HEK293 (cell line): ENCODE data around the gene UFSP1.

Experiments used
- CTCF ChIA-PET: fragments of 350-600 bp; formaldehyde crosslinking; extraction: SDS; loops from one replicate; lab custom pipeline; 2021; ENCODE audit warnings: antibody characterized with exemption; lab: Yijun Ruan, JAX
- POLR2A ChIA-PET: fragments of 300-600 bp; formaldehyde crosslinking; extraction: SDS; loops from one replicate; lab custom pipeline; 2020; ENCODE audit warnings: antibody characterized with exemption, inconsistent platforms; lab: Yijun Ruan, JAX
- H3K27ac ChIP-seq: fragments of 200-500 bp; sonication (Bioruptor generic); 2 replicates; pipeline ENCODE4 v1.5.1; 2014; ENCODE audit warnings: low read depth, low read length, control low read depth, inconsistent platforms; ENCODE audit errors: extremely low read depth
- H3K36me3 ChIP-seq, 2 experiments: fragments of 200-500 bp in 1 of 2; sonication (Bioruptor generic) in 1 of 2; 1 replicate in 1 of 2; 2 replicates in 1 of 2; pipeline ENCODE4 v1.5.1; 2014 to 2017; ENCODE audit warnings: inconsistent platforms in 2 of 2, low read length in 2 of 2; ENCODE audit not compliant: control insufficient read depth in 2 of 2, insufficient read depth in 1 of 2
- H3K4me1 ChIP-seq: fragments of 200-500 bp; sonication (Bioruptor generic); 2 replicates; pipeline ENCODE4 v1.5.1; 2014; ENCODE audit warnings: mild to moderate bottlenecking, low read length, inconsistent platforms; ENCODE audit not compliant: control insufficient read depth, insufficient read depth
- H3K4me3 ChIP-seq: 2 replicates; pipeline ENCODE4 v1.5.1; 2011; ENCODE audit warnings: low read depth, mild to moderate bottlenecking, control low read depth, low read length, moderate library complexity
- H3K9me3 ChIP-seq: fragments of 200-500 bp; sonication (Bioruptor generic); 2 replicates; pipeline ENCODE4 v1.5.1; 2014; ENCODE audit warnings: low read depth, low read length, inconsistent platforms; ENCODE audit not compliant: control insufficient read depth, insufficient read depth
- BCL11B ChIP-seq: fragments of 450-650 bp; formaldehyde crosslinking; IDR thresholded peaks from 2 replicates; pipeline ENCODE4 v1.5.1; 2016; ENCODE audit warnings: low read depth, missing biosample characterization, missing genetic modification characterization
- IKZF3 ChIP-seq: fragments of 450-650 bp; IDR thresholded peaks from 2 replicates; pipeline ENCODE4 v1.5.0; 2018; ENCODE audit warnings: missing biosample characterization, mild to moderate bottlenecking, missing genetic modification characterization, moderate library complexity
- OSR2 ChIP-seq: fragments of 450-650 bp; formaldehyde crosslinking; IDR thresholded peaks from 2 replicates; pipeline ENCODE4 v1.5.1; 2016; ENCODE audit warnings: missing biosample characterization, missing genetic modification characterization
- SALL2 ChIP-seq: fragments of 450-650 bp; formaldehyde crosslinking; IDR thresholded peaks from 2 replicates; pipeline ENCODE4 v1.5.0; 2017; ENCODE audit warnings: missing biosample characterization, mild to moderate bottlenecking, missing genetic modification characterization, borderline replicate concordance
- SP2 ChIP-seq: fragments of 450-650 bp; formaldehyde crosslinking; IDR thresholded peaks from 2 replicates; pipeline ENCODE4 v1.5.1; 2016; ENCODE audit warnings: missing biosample characterization, missing genetic modification characterization
- SP3 ChIP-seq: fragments of 450-650 bp; formaldehyde crosslinking; IDR thresholded peaks from 2 replicates; pipeline ENCODE4 v1.5.1; 2016; ENCODE audit warnings: missing biosample characterization, missing genetic modification characterization
- ZBTB7A ChIP-seq: fragments of 450-650 bp; formaldehyde crosslinking; IDR thresholded peaks from 2 replicates; pipeline ENCODE4 v1.5.1; 2016; ENCODE audit warnings: low read depth, missing biosample characterization, missing genetic modification characterization
- ZFP3 ChIP-seq: fragments of 450-650 bp; formaldehyde crosslinking; IDR thresholded peaks from 2 replicates; pipeline ENCODE4 v1.5.1; 2016; ENCODE audit warnings: low read depth, missing biosample characterization, missing genetic modification characterization
- ZNF221 ChIP-seq: fragments of 450-650 bp; formaldehyde crosslinking; IDR thresholded peaks from 2 replicates; pipeline ENCODE4 v1.5.1; 2017; ENCODE audit warnings: missing biosample characterization, missing genetic modification characterization, borderline replicate concordance
- ZNF341 ChIP-seq: fragments of 450-650 bp; formaldehyde crosslinking; IDR thresholded peaks from 2 replicates; pipeline ENCODE4; 2016; ENCODE audit warnings: low read depth, missing biosample characterization, missing genetic modification characterization
- ZNF37A ChIP-seq: fragments of 450-650 bp; IDR thresholded peaks from 2 replicates; pipeline ENCODE4 v1.5.1; 2018; ENCODE audit warnings: missing biosample characterization, missing genetic modification characterization
- ZNF529 ChIP-seq: fragments of 450-650 bp; formaldehyde crosslinking; IDR thresholded peaks from 2 replicates; pipeline ENCODE4 v1.5.1; 2017; ENCODE audit warnings: missing genetic modification characterization, missing biosample characterization; ENCODE audit not compliant: insufficient replicate concordance
- ZNF600 ChIP-seq: fragments of 450-650 bp; formaldehyde crosslinking; IDR thresholded peaks from 2 replicates; pipeline ENCODE4 v1.5.1; 2016; ENCODE audit warnings: missing biosample characterization, missing genetic modification characterization
- TF ChIP-seq, protein P1 (sequence below): fragments of 450-650 bp; formaldehyde crosslinking; IDR thresholded peaks from 2 replicates; pipeline ENCODE4 v1.5.1; 2016; ENCODE audit warnings: missing biosample characterization, missing genetic modification characterization
- TF ChIP-seq, protein P2 (sequence below): fragments of 450-650 bp; formaldehyde crosslinking; optimal IDR thresholded peaks from 2 replicates; pipeline ENCODE3; 2016; ENCODE audit warnings: missing biosample characterization, mild to moderate bottlenecking, missing genetic modification characterization
- TF ChIP-seq, protein P3 (sequence below): fragments of 450-650 bp; formaldehyde crosslinking; IDR thresholded peaks from 2 replicates; pipeline ENCODE4 v1.5.1; 2016; ENCODE audit warnings: missing biosample characterization, missing genetic modification characterization
- TF ChIP-seq, protein P4 (sequence below): fragments of 450-650 bp; IDR thresholded peaks from 2 replicates; pipeline ENCODE4 v1.5.1; 2018; ENCODE audit warnings: missing biosample characterization, missing genetic modification characterization

The UFSP1 gene

GRCh38 chr7:100881136-100881535 is 8.4 kb downstream of the UFSP1 start (continued):
- no peak for TF ChIP-seq ZFP3 (tag by site-specific recombination)

DNA sequence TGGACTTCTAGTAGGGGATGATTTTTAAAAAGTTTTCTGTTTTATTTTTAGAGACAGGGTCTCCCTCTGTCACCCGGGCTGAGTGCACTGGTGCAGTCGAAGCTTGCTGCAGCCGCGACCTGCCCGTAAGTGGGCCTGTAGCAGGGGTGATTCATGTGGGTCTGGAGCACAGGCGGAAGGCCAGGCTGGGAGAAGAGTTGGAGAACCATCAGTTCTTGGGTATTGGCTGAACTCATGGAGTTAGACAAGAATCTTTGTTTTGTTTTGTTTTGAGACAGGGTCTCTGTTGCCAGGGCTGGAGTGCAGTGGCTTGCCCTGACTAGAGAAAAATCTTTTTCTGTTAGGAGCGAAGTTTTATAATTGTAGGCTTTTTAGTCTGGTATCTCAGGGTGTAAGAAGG is 8.9 kb downstream of the UFSP1 start:
- no peak overlapping the region for H3K4me3 ChIP-seq
- POLR2A ChIA-PET = interaction anchor here (0.6 to 8.1 kb wide), 2 partner anchors 7 to 368 kb away, joined by 9 to 198 read pairs; partner anchors contain the start of gene UFSP1
- TF ChIP-seq ZNF37A (no peak), BCL11B (tag by site-specific recombination) (no peak), ZNF221 (no peak), SP3 (tag by site-specific recombination) (no peak), IKZF3 (tag by site-specific recombination) (no peak), ZNF529 (no peak), ZNF341 (tag by site-specific recombination) (no peak), OSR2 (tag by site-specific recombination) (no peak), ZBTB7A (tag by site-specific recombination) (no peak)
- TF ChIP-seq, protein P1, sequence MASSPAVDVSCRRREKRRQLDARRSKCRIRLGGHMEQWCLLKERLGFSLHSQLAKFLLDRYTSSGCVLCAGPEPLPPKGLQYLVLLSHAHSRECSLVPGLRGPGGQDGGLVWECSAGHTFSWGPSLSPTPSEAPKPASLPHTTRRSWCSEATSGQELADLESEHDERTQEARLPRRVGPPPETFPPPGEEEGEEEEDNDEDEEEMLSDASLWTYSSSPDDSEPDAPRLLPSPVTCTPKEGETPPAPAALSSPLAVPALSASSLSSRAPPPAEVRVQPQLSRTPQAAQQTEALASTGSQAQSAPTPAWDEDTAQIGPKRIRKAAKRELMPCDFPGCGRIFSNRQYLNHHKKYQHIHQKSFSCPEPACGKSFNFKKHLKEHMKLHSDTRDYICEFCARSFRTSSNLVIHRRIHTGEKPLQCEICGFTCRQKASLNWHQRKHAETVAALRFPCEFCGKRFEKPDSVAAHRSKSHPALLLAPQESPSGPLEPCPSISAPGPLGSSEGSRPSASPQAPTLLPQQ (tag by site-specific recombination) = no peak
- TF ChIP-seq, protein P2, sequence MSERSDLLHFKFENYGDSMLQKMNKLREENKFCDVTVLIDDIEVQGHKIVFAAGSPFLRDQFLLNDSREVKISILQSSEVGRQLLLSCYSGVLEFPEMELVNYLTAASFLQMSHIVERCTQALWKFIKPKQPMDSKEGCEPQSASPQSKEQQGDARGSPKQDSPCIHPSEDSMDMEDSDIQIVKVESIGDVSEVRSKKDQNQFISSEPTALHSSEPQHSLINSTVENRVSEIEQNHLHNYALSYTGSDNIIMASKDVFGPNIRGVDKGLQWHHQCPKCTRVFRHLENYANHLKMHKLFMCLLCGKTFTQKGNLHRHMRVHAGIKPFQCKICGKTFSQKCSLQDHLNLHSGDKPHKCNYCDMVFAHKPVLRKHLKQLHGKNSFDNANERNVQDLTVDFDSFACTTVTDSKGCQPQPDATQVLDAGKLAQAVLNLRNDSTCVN (tag by site-specific recombination) = no peak
- TF ChIP-seq, protein P3, sequence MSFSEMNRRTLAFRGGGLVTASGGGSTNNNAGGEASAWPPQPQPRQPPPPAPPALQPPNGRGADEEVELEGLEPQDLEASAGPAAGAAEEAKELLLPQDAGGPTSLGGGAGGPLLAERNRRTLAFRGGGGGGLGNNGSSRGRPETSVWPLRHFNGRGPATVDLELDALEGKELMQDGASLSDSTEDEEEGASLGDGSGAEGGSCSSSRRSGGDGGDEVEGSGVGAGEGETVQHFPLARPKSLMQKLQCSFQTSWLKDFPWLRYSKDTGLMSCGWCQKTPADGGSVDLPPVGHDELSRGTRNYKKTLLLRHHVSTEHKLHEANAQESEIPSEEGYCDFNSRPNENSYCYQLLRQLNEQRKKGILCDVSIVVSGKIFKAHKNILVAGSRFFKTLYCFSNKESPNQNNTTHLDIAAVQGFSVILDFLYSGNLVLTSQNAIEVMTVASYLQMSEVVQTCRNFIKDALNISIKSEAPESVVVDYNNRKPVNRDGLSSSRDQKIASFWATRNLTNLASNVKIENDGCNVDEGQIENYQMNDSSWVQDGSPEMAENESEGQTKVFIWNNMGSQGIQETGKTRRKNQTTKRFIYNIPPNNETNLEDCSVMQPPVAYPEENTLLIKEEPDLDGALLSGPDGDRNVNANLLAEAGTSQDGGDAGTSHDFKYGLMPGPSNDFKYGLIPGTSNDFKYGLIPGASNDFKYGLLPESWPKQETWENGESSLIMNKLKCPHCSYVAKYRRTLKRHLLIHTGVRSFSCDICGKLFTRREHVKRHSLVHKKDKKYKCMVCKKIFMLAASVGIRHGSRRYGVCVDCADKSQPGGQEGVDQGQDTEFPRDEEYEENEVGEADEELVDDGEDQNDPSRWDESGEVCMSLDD = no peak
- CTCF ChIA-PET = interaction anchor here (0.5 kb wide), 1 partner anchor 86 kb away, joined by 3 read pairs; no protein-coding TSS in a partner anchor
- no peaks in the 10 kb centered on the region for H3K4me1 ChIP-seq
- H3K27ac ChIP-seq = no peak overlapping the region
- peaks cover 70 to 94% of the 10 kb centered on the region in 2 experiments for H3K36me3 ChIP-seq
- H3K9me3 ChIP-seq = no peaks in the 10 kb centered on the region

DNA sequence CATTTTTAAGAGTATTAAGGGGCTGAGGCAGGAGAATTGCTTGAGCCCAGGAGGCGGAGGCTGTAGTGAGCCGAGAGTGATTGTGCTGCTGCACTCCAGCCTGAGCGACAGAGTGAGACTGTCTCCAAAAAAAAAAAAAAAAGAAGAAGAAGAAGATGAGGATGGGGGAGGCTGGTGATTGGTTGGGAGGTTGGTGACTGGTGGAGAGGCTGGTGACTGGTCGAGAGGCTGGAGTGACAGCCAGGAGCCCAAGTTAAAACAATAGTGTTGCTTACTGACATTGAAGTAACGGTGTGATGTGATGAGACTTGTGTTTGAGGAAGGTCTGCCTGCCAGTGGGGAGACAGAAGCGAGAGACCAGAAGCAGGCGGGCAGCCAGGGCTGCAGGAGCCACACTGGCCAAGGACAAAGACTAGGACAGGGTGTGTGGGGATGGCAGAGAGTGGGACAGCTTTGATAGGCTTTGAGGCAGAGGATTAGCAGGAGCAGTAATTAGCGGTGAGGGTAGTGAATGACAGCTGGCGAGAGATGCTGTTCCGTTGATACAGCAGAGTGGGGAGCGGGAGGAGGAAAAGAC is 9.7 kb downstream of the UFSP1 start:
- CTCF ChIA-PET = interaction anchor here (0.7 to 1.4 kb wide), 2 partner anchors 8 to 9 kb away, joined by 3 to 4 read pairs; no protein-coding TSS in a partner anchor
- Histone ChIP-seq H3K4me1 (no peaks in the 10 kb centered on the region), H3K9me3 (no peaks in the 10 kb centered on the region), H3K27ac (no peak overlapping the region), H3K36me3 (peaks cover 64 to 86% of the 10 kb centered on the region in 2 experiments), H3K4me3 (no peak overlapping the region)
- 0 out of 2 replicates have a peak, but pooled peaks have one; percentile 28 for TF ChIP-seq SP2 (tag by site-specific recombination)
- no peak for TF ChIP-seq SALL2
- TF ChIP-seq ZNF600 = 0 out of 2 replicates have a peak, but pooled peaks have one; percentile 25
- peak; percentile 40 for TF ChIP-seq ZNF341 (tag by site-specific recombination)
- TF ChIP-seq, protein P4, sequence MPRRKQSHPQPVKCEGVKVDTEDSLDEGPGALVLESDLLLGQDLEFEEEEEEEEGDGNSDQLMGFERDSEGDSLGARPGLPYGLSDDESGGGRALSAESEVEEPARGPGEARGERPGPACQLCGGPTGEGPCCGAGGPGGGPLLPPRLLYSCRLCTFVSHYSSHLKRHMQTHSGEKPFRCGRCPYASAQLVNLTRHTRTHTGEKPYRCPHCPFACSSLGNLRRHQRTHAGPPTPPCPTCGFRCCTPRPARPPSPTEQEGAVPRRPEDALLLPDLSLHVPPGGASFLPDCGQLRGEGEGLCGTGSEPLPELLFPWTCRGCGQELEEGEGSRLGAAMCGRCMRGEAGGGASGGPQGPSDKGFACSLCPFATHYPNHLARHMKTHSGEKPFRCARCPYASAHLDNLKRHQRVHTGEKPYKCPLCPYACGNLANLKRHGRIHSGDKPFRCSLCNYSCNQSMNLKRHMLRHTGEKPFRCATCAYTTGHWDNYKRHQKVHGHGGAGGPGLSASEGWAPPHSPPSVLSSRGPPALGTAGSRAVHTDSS (tag by site-specific recombination) = peak; percentile 66; the same call in 1 of the 2 replicates
- POLR2A ChIA-PET = interaction anchor here (8.1 kb wide), 1 partner anchor 8 kb away, joined by 198 read pairs; the partner anchor contains the start of gene UFSP1
